Stomach (tissue), 9 donors: ENCODE data around the gene CORT. TPM values are rescaled to one million over a fixed set of nuclear protein-coding genes. Genes with fewer than 3 reads are reported as not detected.
A peak's percentile ranks its signal among the peaks of the same experiment; 100 is the strongest.

Experiments used
- DNase-seq, 2 donors: peaks; one replicate each; pipeline versions ENCODE4 v3.0.0 to v3.0.0-alpha.2; 2013 to 2019
- H3K27ac ChIP-seq, 5 donors: fragments of 200-600 bp in 4 of 5; sonication (generic) in 4 of 5; one replicate each; pipeline ENCODE4 v1.5.1; 2013 to 2019; ENCODE audit warnings: mild to moderate bottlenecking in 1 of 5, moderate library complexity in 1 of 5
- H3K27me3 ChIP-seq, 3 donors: fragments of 200-600 bp; sonication (generic); one replicate each; pipeline ENCODE4 v1.5.1; 2017 to 2019; ENCODE audit warnings: mixed run types in 1 of 3
- H3K36me3 ChIP-seq, 4 donors: fragments of 200-600 bp; sonication (generic); 1 replicate in 3 of 4; 2 replicates in 1 of 4; pipeline ENCODE4 v1.5.1; 2016 to 2019
- H3K4me1 ChIP-seq, 4 donors: fragments of 200-600 bp; sonication (generic); one replicate each; pipeline ENCODE4 v1.5.1; 2016 to 2019
- H3K4me3 ChIP-seq, 4 donors: fragments of 200-600 bp; sonication (generic) in 3 of 4; one replicate each; pipeline ENCODE4 v1.5.1; 2016 to 2019; ENCODE audit warnings: mild to moderate bottlenecking in 1 of 4
- H3K9me3 ChIP-seq, 4 donors: fragments of 200-600 bp; sonication (generic); one replicate each; pipeline ENCODE4 v1.5.1; 2016 to 2019
- EP300 ChIP-seq: sonication (generic); formaldehyde crosslinking; IDR thresholded peaks from one replicate; pipeline ENCODE4 v1.6.1; 2017; ENCODE audit warnings: antibody characterized with exemption
- POLR2A ChIP-seq, 4 donors: fragments of 450-650 bp; IDR thresholded peaks; one replicate each; pipeline ENCODE4 v1.6.1; 2016; ENCODE audit warnings: antibody characterized with exemption in 4 of 4, control low read depth in 2 of 4, mild to moderate bottlenecking in 1 of 4, moderate library complexity in 1 of 4
- POLR2AphosphoS5 ChIP-seq, 3 donors: sonication (generic); formaldehyde crosslinking; IDR thresholded peaks; one replicate each; pipeline ENCODE4 v1.6.1; 2016; ENCODE audit warnings: antibody characterized with exemption in 3 of 3
- WGBS, 5 donors: extraction: QIAGEN DNeasy Blood & Tissue Kit in 3 of 5; methylation state at CpG; one replicate each; pipeline versions ENCODE4 v1.1.5 to v1.1.7; 2013 to 2018; 5-methylcytosine and 5-hydroxymethylcytosine counted together
- intact Hi-C: fragments of 100-400 bp; cut with DNase I; formaldehyde crosslinking; loops from one replicate; pipeline ENCODE4 v1.15.1; 2023; ENCODE audit warnings: low total_unique reads
- polyA plus RNA-seq, 3 donors: library from polyadenylated mRNA; stranded (reverse); fragments of 200-250 nt; gene quantifications; one replicate each; pipeline ENCODE4 v1.2.3, GENCODE V29; 2013
- total RNA-seq, 5 donors: library from RNA; depleted of rRNA; stranded (reverse); fragments of >200 nt; gene quantifications; one replicate each; pipeline versions ENCODE4 v1.1.0 to v1.2.3, GENCODE V29; 2014 to 2016
- TF ChIP-seq, protein P1 (sequence below), 7 experiments: fragments of 450-650 bp in 4 of 7; fragments of 200-600 bp in 3 of 7; sonication (generic) in 3 of 7; IDR thresholded peaks; one replicate each; pipeline ENCODE4 v1.5.1; 2016 to 2019; ENCODE audit warnings: antibody characterized with exemption in 7 of 7, control low read depth in 2 of 7, mild to moderate bottlenecking in 1 of 7
- donor health status: healthy with polysubstance abuse.
- donor health status: Bipolar disorder and iron deficiency.
- donor health status: healthy.

CORT gene
- total and polyA plus RNA-seq, 8 donors = 0.40 to 4.0 (median 1.7) TPM; not detected in 4

DNA sequence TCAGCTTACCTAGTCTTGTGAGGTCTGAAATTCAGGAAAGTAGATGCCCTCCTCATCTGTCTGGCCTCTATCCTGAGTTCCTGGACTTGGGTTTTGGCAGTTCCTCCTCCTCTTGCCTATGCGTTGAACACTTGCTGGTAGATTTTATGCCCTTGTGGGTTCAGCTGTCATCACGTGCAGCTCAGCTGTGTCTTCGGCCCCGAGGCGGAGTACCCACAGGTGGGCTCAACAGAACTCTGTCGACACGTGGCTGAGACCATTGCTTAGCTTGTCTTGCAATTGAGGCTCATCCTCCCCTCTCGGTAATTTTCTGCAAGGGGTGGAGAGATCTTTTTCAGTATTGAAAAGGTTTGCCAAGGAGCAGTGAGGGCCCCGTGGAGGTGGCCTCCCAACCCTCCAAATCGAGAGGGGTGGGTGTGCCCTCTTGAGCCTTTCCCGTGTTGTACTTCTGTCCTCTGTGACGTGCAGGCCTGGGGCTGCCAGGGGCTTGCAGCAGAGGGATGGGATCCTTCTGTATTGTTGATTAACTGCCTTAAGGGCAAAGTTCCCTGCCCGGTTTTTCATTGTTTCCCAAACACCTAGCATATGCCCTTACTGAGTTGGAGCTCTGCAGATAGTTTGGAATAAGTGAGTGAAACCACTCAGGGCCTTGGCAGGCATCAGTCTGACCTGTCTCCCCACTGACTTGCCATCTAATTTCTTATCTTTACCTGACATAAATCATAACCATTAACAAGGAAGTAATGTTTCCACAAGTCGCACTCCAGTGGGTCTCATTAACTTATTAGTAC is 16.7 kb upstream of the CORT start:
- no peaks in the 10 kb centered on the region for H3K27me3 ChIP-seq
- no peaks in the 10 kb centered on the region for H3K9me3 ChIP-seq
- peaks cover 13 to 36% (median 28%) of the 10 kb centered on the region in 4 donors for H3K4me1 ChIP-seq
- peak in 1 of 2 donors; percentile 17 for DNase-seq
- H3K27ac ChIP-seq = no peak overlapping the region
- no peak overlapping the region for H3K4me3 ChIP-seq
- H3K36me3 ChIP-seq = peaks cover 0 to 5% (median 3%) of the 10 kb centered on the region in 4 donors
- TF ChIP-seq, protein P1, sequence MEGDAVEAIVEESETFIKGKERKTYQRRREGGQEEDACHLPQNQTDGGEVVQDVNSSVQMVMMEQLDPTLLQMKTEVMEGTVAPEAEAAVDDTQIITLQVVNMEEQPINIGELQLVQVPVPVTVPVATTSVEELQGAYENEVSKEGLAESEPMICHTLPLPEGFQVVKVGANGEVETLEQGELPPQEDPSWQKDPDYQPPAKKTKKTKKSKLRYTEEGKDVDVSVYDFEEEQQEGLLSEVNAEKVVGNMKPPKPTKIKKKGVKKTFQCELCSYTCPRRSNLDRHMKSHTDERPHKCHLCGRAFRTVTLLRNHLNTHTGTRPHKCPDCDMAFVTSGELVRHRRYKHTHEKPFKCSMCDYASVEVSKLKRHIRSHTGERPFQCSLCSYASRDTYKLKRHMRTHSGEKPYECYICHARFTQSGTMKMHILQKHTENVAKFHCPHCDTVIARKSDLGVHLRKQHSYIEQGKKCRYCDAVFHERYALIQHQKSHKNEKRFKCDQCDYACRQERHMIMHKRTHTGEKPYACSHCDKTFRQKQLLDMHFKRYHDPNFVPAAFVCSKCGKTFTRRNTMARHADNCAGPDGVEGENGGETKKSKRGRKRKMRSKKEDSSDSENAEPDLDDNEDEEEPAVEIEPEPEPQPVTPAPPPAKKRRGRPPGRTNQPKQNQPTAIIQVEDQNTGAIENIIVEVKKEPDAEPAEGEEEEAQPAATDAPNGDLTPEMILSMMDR (IDR thresholded peaks at IDR 0.05) = no peak
- TF ChIP-seq POLR2A (IDR thresholded peaks at IDR 0.05) (no peak), POLR2AphosphoS5 (IDR thresholded peaks at IDR 0.05) (no peak), EP300 (no peak)
- intact Hi-C loops = loop anchor here (10.0 kb wide), 1 partner anchor 62 kb away; no protein-coding TSS in a partner anchor
- WGBS, 5 donors = 63 to 74% (median 71%) methylated on average over 14 of the region's 14 CpGs

DNA sequence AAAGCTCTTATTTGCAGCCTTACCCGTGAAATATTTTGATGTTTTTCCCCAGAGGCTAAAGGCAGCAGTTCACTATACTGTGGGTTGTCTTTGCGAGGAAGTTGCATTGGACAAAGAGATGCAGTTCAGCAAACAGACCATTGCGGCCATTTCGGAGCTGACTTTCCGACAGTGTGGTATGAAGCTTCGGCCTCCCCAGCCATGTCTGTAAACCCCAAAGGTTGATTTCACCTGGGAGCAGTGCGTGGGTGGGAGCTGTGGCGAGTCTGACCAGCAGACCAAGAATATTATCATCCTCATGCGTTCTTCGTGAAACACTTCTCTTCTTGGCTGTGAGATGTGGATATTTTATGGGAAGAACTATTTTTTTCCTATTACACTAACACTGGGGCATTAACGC is 16.0 kb upstream of the CORT start:
- no peaks in the 10 kb centered on the region for H3K9me3 ChIP-seq
- 80 to 91% (median 89%) methylated on average over 11 of the region's 11 CpGs for WGBS, 5 donors
- H3K4me1 ChIP-seq = peaks cover 13 to 35% (median 28%) of the 10 kb centered on the region in 4 donors
- DNase-seq = no peak
- peaks cover 0 to 5% (median 3%) of the 10 kb centered on the region in 4 donors for H3K36me3 ChIP-seq
- intact Hi-C loops = loop anchor here (10.0 kb wide), 1 partner anchor 61 kb away; no protein-coding TSS in a partner anchor
- H3K27ac ChIP-seq = no peak overlapping the region
- TF ChIP-seq POLR2A (IDR thresholded peaks at IDR 0.05) = no peak
- TF ChIP-seq, protein P1 (IDR thresholded peaks at IDR 0.05) = no peak
- TF ChIP-seq EP300 = no peak
- no peak for TF ChIP-seq POLR2AphosphoS5 (IDR thresholded peaks at IDR 0.05)
- H3K27me3 ChIP-seq = no peaks in the 10 kb centered on the region
- no peak overlapping the region for H3K4me3 ChIP-seq

DNA sequence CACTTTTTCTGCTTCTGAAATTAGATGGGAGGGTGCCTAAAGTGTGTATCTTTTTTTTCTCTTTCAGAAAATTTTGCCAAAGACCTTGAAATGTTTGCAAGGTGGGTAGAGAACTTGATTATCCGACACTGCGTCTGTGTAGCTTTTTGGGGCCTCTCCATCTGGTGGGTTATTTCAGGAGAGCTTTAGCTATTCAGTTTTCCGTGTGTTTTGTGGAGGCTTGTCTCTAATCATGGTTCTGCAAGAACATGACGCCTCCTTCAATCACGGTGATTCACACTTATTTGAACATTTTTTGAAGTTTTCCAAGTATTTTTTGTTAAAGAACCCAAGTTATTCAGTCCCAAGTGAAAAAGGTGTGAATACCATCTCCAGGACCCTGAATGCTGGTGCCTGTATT is 15.2 kb upstream of the CORT start:
- TF ChIP-seq, protein P1 (IDR thresholded peaks at IDR 0.05) = no peak
- TF ChIP-seq POLR2AphosphoS5 (IDR thresholded peaks at IDR 0.05) (no peak), POLR2A (IDR thresholded peaks at IDR 0.05) (no peak), EP300 (no peak)
- Histone ChIP-seq H3K27ac (no peak overlapping the region), H3K36me3 (peaks cover 0 to 6% (median 4%) of the 10 kb centered on the region in 4 donors), H3K27me3 (no peaks in the 10 kb centered on the region), H3K4me1 (peaks cover 12 to 33% (median 26%) of the 10 kb centered on the region in 4 donors), H3K4me3 (no peak overlapping the region), H3K9me3 (no peaks in the 10 kb centered on the region)
- WGBS, 5 donors = 90 to 96% (median 92%) methylated on average over 5 of the region's 5 CpGs
- intact Hi-C loops = loop anchor here (10.0 kb wide), 1 partner anchor 60 kb away; no protein-coding TSS in a partner anchor
- no peak for DNase-seq

DNA sequence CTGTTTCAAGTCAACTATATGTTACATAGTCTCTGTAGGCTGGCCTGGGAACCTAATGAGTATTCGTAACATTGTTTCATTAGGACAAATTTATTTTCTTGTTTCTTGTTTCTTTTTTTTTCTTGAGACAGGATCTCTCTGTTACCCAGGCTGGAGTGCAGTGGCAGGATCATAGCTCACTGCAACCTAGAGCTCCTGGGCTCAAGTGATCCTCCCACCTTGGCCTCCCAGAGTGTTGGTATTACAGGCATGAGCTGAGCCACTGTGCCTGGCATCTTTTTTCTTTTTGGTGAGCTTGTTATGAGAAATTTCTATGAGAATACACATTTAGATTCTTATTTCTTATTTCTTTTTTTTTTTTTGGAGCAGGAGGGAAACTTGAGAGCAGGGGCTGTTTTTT is 12.8 kb upstream of the CORT start:
- TF ChIP-seq EP300 = no peak
- no peak for TF ChIP-seq POLR2AphosphoS5 (IDR thresholded peaks at IDR 0.05)
- no peak for TF ChIP-seq POLR2A (IDR thresholded peaks at IDR 0.05)
- TF ChIP-seq, protein P1 (IDR thresholded peaks at IDR 0.05) = no peak
- H3K27ac ChIP-seq = no peak overlapping the region
- H3K36me3 ChIP-seq = peaks cover 4 to 24% (median 16%) of the 10 kb centered on the region in 4 donors
- H3K27me3 ChIP-seq = no peaks in the 10 kb centered on the region
- no peaks in the 10 kb centered on the region for H3K9me3 ChIP-seq
- H3K4me1 ChIP-seq = peaks cover 0 to 12% (median 6%) of the 10 kb centered on the region in 4 donors
- no peak overlapping the region for H3K4me3 ChIP-seq
- WGBS, 5 donors = 92 to 100% (median 97%) methylated on average over 1 of the region's 1 CpG
- no peak for DNase-seq
- intact Hi-C loops = loop anchor here (10.0 kb wide), 1 partner anchor 58 kb away; no protein-coding TSS in a partner anchor
